Measurements from ENCODE around the gene THOC6.
"Not testable (repeated sequence)": the region's sequence is repeated elsewhere in the genome, so short reads cannot be mapped to it uniquely, and the experiment has no call there.

Gene THOC6

GRCh38 chr16:3075946-3076345, 52.1 kb downstream of the THOC6 start:
- not testable (repeated sequence) for DNase-seq

DNA sequence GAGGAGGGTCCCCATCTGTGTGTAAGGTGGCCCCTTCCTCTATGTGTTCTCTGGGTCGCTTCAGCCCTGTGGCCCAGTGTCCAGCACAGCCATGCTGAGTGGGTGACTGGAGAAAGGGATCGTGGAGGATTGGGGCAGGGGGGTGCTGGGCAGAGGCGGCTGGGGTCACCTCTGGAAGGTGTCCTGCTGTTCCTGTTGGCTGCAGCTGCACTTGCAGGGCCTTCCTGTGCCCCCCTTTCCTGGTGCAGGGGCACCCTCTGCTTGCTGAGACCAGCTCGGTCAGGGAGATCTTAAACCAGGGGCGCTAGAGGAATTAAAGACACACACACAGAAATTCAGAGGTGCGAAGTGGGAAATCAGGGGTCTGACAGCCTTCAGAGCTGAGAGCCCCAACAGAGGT, 52.7 kb downstream of the THOC6 start:
- DNase-seq = no peak

Measured in NCI-H2029 treated with DMSO at 0.1 percent for 48 hours (cell line).